ENCODE measurements around the gene ZYX.
A peak's percentile ranks its signal among the peaks of the same experiment; 100 is the strongest.

ZYX gene

GRCh38 chr7:143380646-143381426 lies at the start of gene ZYX:
ZYX (plus strand) TSS chr7:143381345; CDS start chr7:143381572, 227 bp downstream.
- DNase-seq = peak; percentile 89

DNA sequence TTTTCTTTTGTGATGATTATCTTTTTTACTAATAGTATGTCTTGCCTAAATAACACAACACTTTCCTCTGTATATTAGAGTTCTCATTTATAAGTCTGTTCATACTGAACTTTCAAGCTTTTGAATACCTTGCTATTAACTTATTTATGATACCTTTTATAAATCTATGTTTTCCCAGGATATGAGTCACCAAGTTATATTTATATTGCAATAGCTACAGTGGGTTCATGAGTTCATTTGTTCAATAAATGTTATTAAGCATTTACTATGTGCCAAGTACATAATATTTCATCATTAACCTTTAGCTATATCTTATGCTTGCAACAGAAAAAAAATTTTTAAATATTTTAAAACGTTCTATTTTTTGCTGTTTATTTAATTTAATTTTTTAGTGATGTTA lies 46.9 kb upstream of the ZYX start:
- DNase-seq = no peak

GRCh38 chr7:143337216-143337615 lies 43.9 kb upstream of the ZYX start:
- DNase-seq = no peak

DNA sequence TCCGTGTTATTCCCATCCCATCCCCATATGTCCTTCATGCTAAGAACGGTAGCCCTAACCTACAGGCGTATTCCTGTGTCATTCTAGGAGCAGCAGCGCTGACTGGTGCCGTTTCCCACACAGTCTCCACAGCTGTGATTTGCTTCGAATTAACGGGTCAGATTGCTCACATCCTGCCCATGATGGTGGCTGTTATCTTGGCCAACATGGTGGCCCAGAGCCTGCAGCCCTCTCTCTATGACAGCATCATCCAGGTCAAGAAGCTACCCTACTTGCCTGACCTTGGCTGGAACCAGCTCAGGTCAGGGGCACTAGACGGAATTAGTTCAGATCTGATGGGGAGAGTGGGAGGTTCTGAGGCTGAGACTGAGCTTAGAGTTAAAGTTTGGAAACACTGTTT lies 39.3 kb upstream of the ZYX start:
- no peak for DNase-seq

DNA sequence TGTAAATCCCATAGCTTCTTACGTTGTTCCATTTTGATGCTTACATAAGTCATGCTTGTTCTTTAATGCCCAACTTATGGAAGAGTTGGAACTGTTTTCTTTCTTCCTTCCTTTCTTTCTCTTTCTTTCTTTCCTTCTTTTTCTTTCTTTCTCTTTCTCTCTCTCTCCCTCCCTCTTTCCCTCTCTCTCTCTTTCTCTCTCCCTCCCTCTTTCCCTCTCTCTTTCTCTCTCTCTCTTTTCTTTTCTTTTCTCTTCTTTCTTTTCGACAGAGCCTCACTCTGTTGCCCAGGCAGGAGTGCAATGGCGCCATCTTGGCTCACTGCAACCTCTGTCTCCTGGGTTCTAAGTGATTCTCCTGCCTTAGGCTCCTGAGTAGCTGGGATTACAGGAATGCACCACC lies 37.5 kb upstream of the ZYX start:
- DNase-seq = no peak

GRCh38 chr7:143345428-143345900 lies 35.7 kb upstream of the ZYX start:
- DNase-seq = peak; percentile 54

DNA sequence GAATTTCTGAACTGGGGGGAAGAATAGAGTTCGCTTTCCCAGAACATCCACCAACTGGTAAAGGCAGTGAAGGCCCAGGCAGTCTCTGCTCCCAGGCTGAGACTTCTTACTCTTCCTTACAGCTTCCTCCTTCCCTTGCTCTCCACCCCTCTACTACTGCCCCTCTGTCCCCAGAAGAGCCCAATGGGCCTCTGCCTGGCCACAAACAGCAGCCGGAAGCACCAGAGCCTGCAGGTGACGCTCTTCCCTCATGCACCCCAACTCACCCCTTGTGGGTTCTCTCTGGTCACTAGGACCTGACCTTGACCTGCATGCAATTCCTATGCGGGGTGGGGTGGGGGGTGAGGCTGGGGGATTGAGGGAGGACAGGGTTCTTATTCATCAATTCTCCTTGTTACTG lies 35.1 kb upstream of the ZYX start:
- DNase-seq = no peak

- DNase-seq = no peak
Observed at GRCh38 chr7:143347950-143348349, 33.2 kb upstream of the ZYX start.

DNA sequence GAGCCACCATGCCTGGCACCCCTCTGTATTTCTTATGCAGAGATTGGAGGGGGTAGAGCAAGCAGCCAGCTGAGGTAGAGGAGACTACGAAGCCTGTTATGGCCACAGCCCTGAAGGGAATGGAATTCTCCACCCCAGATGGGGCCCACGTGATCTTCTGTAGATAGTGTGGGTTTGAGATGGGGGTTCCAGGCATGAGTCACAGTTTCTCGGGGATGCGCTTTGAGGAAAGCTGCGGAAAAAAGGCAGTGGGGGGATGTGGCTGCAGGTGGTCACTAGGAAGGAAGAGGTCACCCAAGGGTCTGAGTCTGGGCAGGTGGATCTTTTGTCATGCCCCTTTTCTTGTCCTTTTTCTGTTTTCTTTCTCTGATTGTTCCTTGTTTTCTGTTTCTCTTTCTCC lies 30.1 kb upstream of the ZYX start:
- no peak for DNase-seq

DNA sequence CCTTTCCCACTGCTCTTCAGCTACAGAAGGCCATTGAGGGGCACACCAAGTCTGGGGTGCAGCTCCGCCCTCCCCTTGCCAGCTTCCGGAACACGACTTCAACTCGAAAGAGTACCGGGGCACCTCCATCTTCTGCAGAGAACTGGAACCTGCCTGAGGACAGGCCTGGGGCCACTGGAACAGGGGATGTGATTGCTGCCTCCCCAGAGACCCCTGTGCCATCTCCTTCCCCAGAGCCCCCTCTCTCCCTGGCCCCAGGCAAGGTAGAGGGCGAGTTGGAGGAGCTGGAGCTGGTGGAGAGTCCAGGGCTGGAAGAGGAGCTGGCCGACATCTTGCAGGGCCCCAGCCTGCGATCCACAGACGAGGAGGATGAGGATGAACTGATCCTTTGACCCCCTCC lies 29.6 kb upstream of the ZYX start:
- DNase-seq = no peak

- DNase-seq = no peak
Observed at GRCh38 chr7:143352531-143353002, 28.6 kb upstream of the ZYX start.

- no peak for DNase-seq
Observed at GRCh38 chr7:143354376-143354775, 26.8 kb upstream of the ZYX start.

- no peak for DNase-seq
Observed at GRCh38 chr7:143354965-143355364, 26.2 kb upstream of the ZYX start.

GRCh38 chr7:143355450-143356385 lies 25.4 kb upstream of the ZYX start:
- no peak for DNase-seq

- no peak for DNase-seq
Observed at GRCh38 chr7:143356414-143357050, 24.6 kb upstream of the ZYX start.

- DNase-seq = no peak
Observed at GRCh38 chr7:143358626-143359025, 22.5 kb upstream of the ZYX start.

- no peak for DNase-seq
Observed at GRCh38 chr7:143359771-143360353, 21.3 kb upstream of the ZYX start.

- DNase-seq = no peak
Observed at GRCh38 chr7:143360788-143361551, 20.2 kb upstream of the ZYX start.

DNA sequence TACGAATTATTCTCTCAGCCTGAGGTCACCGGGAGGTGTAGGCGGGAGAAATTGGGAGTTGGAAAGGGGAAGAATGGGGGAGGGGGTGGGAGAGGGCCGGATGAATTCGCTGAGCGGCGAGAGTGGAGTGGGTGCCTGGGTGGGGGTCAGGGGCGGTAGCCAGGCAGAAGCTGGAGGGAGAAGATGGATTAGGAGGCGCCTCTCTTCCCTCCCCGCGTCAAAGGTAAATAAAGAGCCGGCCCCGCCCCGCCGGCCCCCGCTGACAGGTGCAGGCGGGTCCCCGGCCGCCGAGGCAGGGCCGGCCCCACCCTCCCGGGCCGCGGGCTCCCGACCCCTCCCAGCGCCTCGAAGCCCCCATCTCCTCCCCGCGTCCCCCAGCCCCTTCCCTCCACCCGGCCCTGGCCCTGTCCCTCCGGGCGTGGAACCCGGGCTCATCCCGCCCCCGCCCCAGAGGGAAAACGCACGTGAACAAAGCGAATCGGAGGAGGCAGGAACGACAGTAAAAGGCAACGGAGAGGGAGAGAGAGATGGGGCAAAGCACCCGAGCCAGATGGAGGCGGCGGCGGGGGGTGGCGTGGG lies 19.5 kb upstream of the ZYX start:
- no peak for DNase-seq

- no peak for DNase-seq
Observed at GRCh38 chr7:143362131-143363015, 18.8 kb upstream of the ZYX start, which contains the start of gene FAM131B. FAM131B (minus strand) TSS chr7:143362713; CDS start chr7:143362603, 110 bp downstream.
